ENCODE measurements around the gene EARS2.
"Not testable (repeated sequence)": the region's sequence is repeated elsewhere in the genome, so short reads cannot be mapped to it uniquely, and the experiment has no call there.

Gene EARS2

GRCh38 chr16:23567602-23568001 lies 10.5 kb upstream of the EARS2 start:
- DNase-seq (ENCODE audit: low read depth in 2 of 2), result no peak

- DNase-seq (ENCODE audit: low read depth in 2 of 2), result no peak
These were observed 9.6 kb upstream of the EARS2 start for GRCh38 chr16:23566724-23567123.

- DNase-seq (ENCODE audit: low read depth in 2 of 2), result no peak
These were observed 7.6 kb upstream of the EARS2 start for GRCh38 chr16:23564575-23565363.

- DNase-seq (ENCODE audit: low read depth in 2 of 2), result no peak
These were observed 6.0 kb upstream of the EARS2 start for GRCh38 chr16:23563186-23563585.

- no peak for DNase-seq (ENCODE audit: low read depth in 2 of 2)
These were observed 5.4 kb upstream of the EARS2 start for GRCh38 chr16:23562505-23562904.

- DNase-seq (ENCODE audit: low read depth in 2 of 2), result no peak
These were observed 4.4 kb upstream of the EARS2 start for GRCh38 chr16:23561586-23561985.

- DNase-seq (ENCODE audit: low read depth in 2 of 2), result no peak
These were observed 891 bp upstream of the EARS2 start for GRCh38 chr16:23557779-23558702.

- DNase-seq (ENCODE audit: low read depth in 2 of 2), result no peak
These were observed 2.6 kb downstream of the EARS2 start for GRCh38 chr16:23554536-23554935.

- DNase-seq (ENCODE audit: low read depth in 2 of 2), result no peak
These were observed 5.0 kb downstream of the EARS2 start for GRCh38 chr16:23552161-23552560.

- DNase-seq (ENCODE audit: low read depth in 2 of 2), result no peak
These were observed 7.2 kb downstream of the EARS2 start for GRCh38 chr16:23549938-23550337.

GRCh38 chr16:23544436-23544835 lies 12.7 kb downstream of the EARS2 start:
- no peak for DNase-seq (ENCODE audit: low read depth in 2 of 2)

- not testable (repeated sequence) for DNase-seq (ENCODE audit: low read depth in 2 of 2)
These were observed 16.4 kb downstream of the EARS2 start for GRCh38 chr16:23540817-23541178.

GRCh38 chr16:23539984-23540816 lies 16.9 kb downstream of the EARS2 start:
- DNase-seq (ENCODE audit: low read depth in 2 of 2), result no peak

- DNase-seq (ENCODE audit: low read depth in 2 of 2), result no peak
These were observed 18.3 kb downstream of the EARS2 start for GRCh38 chr16:23538919-23539278.

- DNase-seq (ENCODE audit: low read depth in 2 of 2), result no peak
These were observed 19.8 kb downstream of the EARS2 start for GRCh38 chr16:23537390-23537789.

GRCh38 chr16:23535901-23536300 lies 21.2 kb downstream of the EARS2 start:
- no peak for DNase-seq (ENCODE audit: low read depth in 2 of 2)

GRCh38 chr16:23534868-23535860 lies 22.0 kb downstream of the EARS2 start:
- DNase-seq (ENCODE audit: low read depth in 2 of 2), result no peak

GRCh38 chr16:23532448-23532847 lies 24.7 kb downstream of the EARS2 start:
- DNase-seq (ENCODE audit: low read depth in 2 of 2), result no peak

- no peak for DNase-seq (ENCODE audit: low read depth in 2 of 2)
These were observed 27.1 kb downstream of the EARS2 start for GRCh38 chr16:23530062-23530461.

GRCh38 chr16:23528644-23529310 lies 28.4 kb downstream of the EARS2 start:
- no peak for DNase-seq (ENCODE audit: low read depth in 2 of 2)
